Measurements from ENCODE around the gene IL17C. TPM values are rescaled to one million over a fixed set of nuclear protein-coding genes. Genes with fewer than 3 reads are reported as not detected.
A peak's percentile ranks its signal among the peaks of the same experiment; 100 is the strongest.

Gene IL17C
- total RNA-seq, 1 donor from 2014 or later = not detected

DNA sequence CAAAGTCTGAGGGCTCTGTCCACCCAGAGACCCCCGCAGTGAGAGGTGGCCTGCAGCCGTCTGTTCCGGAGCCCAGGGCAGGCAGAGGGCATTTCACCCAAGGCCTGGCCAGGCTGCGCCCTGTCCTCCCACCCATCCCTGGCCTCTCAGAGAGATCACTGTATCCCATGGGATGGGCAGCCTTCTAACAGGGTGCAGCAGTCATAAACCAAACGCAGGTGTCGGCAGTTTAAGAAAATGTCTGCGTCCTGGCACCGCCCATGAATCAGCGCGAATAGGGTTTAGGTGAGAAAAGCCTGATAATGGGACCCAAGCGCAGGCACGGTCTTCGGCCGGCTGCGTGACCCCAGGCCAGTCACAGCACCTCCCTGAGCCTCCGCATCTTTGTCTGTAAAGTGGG lies 7.1 kb downstream of the IL17C start:
- DNase-seq (ENCODE audit: low spot score) = no peak

DNA sequence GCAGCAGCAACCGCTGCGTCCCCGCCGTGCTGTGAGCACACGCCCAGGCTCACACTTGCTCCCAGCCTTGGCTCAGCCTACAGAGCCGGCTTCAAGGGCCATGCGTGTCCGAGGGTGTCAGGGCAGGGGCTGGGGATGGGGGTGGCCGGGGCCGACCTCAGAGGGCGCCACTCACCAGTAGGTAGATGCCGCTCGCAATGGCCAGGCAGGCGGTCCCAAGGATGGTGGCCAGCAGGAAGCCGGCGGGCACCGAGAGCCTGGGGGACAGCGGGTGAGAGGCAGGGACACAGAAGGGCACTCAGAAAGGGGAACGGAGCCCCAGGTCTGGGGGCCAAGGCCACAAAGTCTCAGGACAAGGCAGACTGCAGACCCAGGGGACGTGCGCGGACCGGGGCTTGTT lies 7.6 kb downstream of the IL17C start:
- no peak for DNase-seq (ENCODE audit: low spot score)

- no peak for DNase-seq (ENCODE audit: low spot score)
These were observed 8.1 kb downstream of the IL17C start for GRCh38 chr16:88646345-88647034.

DNA sequence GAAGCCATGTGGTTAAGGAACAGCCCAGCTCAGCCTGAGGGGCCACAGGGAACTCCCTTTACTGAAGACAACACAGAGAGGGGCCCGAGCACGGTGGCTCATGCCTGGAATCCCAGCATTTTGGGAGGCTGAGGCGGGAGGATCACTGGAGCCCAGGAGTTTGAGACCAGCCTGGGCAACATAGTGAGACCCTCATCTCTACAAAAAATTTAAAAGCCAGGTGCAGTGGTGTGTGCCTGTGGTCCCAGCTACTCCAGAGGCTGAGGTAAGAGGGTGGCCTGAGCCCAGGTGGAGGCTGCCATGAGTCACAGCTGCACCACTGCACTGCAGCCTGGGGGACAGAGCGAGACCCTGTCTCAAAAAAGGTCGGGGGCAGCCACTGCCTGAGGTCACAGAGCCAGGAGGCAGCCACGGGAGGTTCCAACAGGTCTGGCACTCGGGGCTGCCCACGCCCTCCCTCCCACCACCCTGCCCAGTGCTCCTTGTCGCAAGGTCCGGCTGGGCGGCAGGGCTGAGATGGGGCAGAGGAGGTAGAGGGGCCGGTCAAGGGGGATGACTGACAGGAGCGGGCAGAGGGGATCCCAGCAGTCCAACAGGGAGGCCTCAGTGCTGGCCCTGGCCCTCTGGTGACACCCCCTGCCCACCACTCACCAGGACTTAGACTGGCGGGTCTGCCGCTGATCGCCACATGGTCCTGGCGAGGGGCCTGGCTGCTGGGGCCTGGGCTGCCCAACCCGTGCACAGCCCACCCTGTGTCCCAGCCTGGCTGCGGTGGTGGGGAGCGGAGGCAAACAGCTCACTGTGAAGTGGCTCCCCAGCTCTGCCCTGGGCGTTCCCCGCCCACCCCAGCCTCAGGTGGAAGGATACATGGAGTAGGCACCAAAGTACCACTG lies 9.1 kb downstream of the IL17C start:
- DNase-seq (ENCODE audit: low spot score) = no peak

DNA sequence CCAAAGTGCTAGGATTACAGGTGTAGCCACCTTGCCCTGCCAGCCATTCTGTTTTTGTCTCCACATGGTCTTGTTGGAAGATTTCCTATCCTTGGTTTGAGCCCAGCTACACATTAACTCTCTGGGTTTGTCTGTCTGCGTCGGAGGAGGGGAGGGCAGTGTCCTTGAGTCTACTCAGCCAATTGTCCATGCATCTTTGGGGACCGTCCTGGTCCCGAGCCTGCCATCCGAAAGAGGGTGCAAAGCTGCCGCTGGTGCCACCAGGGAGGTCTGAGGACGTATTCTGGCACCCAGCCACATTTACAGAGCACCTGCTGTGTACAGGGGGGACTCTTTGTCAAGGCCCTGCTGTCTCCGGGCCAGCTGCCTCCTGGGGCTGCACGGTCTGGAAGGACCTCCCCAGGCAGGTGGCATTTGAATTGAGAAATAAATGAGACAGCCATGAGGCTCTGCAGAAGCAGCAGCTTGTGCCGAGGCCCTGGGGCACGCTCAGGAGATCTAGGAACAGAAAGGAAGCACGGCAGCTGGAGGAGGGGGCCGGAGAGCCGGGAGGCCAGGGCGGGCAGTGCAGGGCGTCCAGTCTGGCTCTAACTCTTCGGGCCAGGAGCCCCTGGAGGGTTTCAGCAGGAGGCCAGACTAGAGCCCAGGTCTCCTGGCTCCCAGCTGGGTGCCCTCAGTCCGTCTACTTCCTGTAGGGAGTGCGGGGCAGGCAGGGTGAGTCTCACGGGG lies 11.0 kb downstream of the IL17C start:
- no peak for DNase-seq (ENCODE audit: low spot score)

DNA sequence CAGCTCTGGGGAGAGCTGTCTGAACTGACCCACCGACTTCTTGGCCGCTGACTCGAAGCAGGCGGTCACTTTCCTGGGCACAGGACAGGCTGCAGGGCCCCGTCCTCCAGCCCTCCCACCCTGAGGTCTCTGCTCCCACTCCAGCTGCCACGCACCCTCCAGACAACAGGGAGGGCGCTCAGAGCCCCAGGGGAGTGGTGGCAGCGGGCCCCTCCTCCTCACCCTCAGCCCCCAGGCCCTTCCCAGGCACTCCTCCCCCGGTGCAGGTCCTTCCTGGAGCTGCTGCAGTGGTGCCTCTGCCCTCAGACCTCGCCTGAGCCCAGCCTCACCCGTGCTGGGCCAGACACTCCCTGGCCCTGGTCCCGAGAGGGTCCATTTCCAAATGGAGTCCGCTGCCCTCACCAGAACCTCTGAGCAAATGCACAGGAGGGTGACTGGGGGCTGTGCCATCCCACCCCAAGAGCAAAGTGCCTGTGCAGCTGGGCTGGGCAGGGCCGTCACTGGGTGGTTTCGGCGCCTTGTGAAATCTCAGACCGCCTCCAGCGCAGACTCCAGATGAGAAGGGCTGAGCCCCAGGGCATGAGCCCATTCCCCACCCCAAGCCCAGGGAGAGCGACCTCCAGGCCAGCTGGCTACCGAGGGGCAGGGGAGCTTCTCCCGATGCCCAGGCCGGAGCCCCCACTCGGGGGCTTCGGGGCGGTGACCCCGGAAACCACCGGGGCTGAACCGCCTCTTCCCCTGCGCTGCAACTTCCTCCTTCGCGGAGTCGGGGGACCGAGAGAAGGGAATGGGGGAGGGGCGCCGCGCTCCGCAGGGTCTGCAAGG lies 11.8 kb downstream of the IL17C start:
- DNase-seq (ENCODE audit: low spot score) = no peak

DNA sequence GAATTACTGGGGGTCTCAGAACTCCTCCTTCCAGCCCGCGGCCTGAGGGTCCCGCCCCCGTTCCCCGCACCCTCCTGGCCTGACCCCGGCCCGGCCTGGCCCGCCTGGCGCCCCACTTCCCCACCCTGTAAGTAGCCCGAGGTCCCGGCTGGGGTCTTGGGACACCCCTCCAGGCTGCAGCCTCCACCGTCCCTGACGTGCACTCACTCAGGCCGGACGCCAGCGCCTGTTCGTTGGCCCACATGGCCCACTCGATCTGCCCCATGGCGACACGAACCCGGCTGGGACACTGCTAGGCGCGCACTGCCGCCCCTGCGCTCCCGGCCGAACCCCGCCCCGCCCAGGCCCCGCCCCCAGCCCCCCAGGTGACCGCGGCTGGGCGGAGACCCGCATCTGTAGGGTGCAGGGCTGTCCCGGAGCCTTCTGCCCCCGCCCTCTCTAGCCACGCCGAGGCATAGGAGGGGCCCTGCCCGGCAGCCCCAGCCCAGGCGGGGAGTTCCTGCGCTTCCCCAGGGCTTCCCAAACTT lies 12.4 kb downstream of the IL17C start, which contains the start of gene CYBA:
TSS of gene CYBA (minus strand) at position 305 of the 527 bp plus-strand sequence. CDS start at position 265, 40 bp downstream.
- DNase-seq (ENCODE audit: low spot score) = peak; percentile 85

- DNase-seq (ENCODE audit: low spot score) = peak; percentile 85
These were observed 13.1 kb downstream of the IL17C start for GRCh38 chr16:88651276-88651988.

GRCh38 chr16:88651989-88652761 lies 13.8 kb downstream of the IL17C start:
- no peak for DNase-seq (ENCODE audit: low spot score)

GRCh38 chr16:88652762-88653063 lies 14.3 kb downstream of the IL17C start:
- no peak for DNase-seq (ENCODE audit: low spot score)

GRCh38 chr16:88653101-88653500 lies 14.7 kb downstream of the IL17C start:
- no peak for DNase-seq (ENCODE audit: low spot score)

DNA sequence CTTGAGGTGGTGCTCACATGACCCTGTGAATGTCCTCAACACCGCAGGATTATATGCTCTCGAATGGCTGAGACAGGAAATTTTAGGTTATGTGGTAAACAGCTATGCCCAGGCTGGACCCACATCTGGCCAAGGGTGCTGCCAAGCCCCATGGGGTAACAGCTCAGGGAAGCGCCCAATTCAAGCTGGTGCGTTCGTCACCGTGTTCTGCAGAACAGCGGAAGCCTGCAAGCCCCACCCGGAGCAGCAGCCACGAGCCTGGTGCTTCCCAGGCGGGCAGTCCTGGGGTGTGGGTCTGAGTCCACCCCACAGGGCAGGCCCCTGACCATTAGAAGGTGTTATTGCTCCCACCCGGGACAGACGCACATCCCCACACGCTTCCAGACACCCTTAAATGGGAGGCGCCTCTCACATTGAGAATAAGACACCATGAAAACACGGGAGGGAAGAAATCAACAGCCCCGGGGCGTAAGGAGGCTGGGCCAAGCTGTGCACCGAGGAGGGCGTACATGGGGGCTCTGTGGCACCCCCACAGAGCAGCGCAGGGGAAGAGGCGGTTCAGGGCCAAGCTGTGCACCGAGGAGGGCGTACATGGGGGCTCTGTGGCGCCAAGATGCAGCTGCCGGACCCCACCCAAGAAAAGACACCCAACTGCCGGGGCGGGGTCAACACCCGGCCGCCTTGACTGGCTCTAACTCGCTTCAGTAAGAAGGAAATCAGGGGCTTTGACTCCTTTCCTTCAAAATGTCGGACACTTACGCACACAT lies 15.4 kb downstream of the IL17C start:
- no peak for DNase-seq (ENCODE audit: low spot score)

DNA sequence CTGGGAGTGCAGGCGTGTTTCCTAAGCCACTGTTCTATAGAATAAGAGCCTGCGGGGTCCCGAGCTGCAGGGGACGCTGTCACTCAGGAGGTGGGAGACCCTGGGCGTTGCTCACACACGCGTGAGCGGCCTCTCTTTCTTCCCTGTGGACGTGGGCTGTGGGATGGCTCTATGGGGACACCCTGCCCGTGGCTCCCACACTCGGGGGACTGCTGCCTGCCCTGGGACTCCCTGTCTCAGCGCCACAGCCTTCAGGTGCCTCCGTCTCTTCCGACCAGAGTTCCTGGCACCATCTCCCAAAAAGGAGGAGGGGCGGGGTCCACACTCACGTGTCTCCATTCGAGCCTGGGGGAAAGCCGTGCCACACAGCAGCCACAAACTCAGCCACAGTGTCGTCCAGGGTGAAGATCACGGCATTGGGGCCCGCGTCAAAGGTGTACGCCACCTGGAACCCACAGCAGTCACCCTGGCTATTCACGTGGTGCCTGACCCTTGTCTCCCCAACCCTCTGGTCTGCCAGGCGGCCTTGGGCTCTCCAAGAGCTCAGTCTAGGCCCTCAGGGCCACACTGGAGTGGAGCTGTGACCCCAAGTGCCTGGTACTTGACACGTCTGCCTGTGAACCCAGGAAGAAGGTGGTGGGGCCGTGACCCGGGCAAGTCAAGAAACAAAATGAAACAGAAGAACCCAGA lies 16.1 kb downstream of the IL17C start:
- DNase-seq (ENCODE audit: low spot score) = no peak

DNA sequence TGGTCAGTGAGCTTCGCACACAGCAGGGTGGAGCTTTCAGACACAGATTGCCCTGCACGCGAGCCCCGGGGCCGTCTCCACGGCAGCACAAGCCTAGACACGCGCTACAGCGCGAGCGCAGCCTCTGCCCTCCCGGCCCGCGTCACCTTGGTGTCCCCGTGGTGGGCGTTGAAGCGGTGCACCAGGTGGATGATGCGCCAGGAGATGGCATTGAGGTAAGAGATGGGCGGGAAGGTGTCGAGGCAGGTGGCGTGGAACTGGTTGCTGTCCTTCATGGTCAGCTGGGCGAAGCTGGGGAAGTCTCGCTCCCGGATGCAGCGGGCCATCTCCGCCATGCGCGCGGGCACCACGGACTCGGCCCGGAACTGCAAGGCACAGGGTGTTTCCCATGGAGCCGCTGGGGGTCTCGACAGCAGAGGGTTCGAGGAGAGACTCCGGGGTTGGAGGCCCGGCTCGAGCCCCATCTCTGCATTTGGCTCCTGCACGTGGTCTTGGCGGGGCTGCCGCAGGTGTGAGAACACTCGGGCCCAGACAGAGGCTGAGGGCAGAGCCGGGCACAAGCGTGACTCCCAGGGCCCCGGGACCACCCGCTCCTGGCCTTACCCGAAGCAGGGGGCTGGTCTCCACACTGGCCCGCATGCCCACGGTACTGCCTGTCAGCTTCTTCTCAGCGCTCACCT lies 16.8 kb downstream of the IL17C start:
- DNase-seq (ENCODE audit: low spot score) = no peak

- DNase-seq (ENCODE audit: low spot score) = no peak
These were observed 17.4 kb downstream of the IL17C start for GRCh38 chr16:88655733-88656281.

- DNase-seq (ENCODE audit: low spot score) = no peak
These were observed 18.1 kb downstream of the IL17C start for GRCh38 chr16:88656291-88656980.

- DNase-seq (ENCODE audit: low spot score) = no peak
These were observed 19.0 kb downstream of the IL17C start for GRCh38 chr16:88657371-88657770.

Data from ureter (tissue), 1 donor.